HepG2 (cell line): ENCODE measurements around the gene CNNM3. TPM values are rescaled to one million over a fixed set of nuclear protein-coding genes. Genes with fewer than 3 reads are reported as not detected.

Experiments used
- BCL3 ChIP-seq: sonication (generic); formaldehyde crosslinking; IDR thresholded peaks from 2 replicates; pipeline ENCODE4 v1.5.1; 2020; ENCODE audit warnings: mild to moderate bottlenecking, missing genetic modification reagents, moderate library complexity
- CENPBD1 ChIP-seq: sonication (generic); formaldehyde crosslinking; IDR thresholded peaks from 2 replicates; pipeline ENCODE4 v1.8.0; 2022; ENCODE audit warnings: missing genetic modification reagents, low read depth, mild to moderate bottlenecking, borderline replicate concordance
- CREB1 ChIP-seq, 2 experiments: fragments of 450-650 bp in 1 of 2; IDR thresholded peaks; 2 replicates each; pipeline ENCODE4 v1.6.1; 2016 to 2017; ENCODE audit warnings: control low read depth in 1 of 2, mild to moderate bottlenecking in 1 of 2, missing compliant biosample characterization in 1 of 2, missing genetic modification characterization in 1 of 2
- FOXC1 ChIP-seq: sonication (generic); formaldehyde crosslinking; IDR thresholded peaks from 2 replicates; pipeline ENCODE4 v1.8.0; 2022; ENCODE audit warnings: mild to moderate bottlenecking, missing genetic modification reagents, borderline replicate concordance
- FOXP1 ChIP-seq, 2 experiments: fragments of 450-650 bp in 1 of 2; IDR thresholded peaks; 2 replicates each; pipeline ENCODE4 v1.6.1; 2017 to 2018; ENCODE audit warnings: antibody characterized with exemption in 1 of 2
- HBP1 ChIP-seq: IDR thresholded peaks from 2 replicates; pipeline ENCODE4 v1.6.1; 2016; ENCODE audit warnings: low read depth, control low read depth
- HNRNPL ChIP-seq: fragments of 200-400 bp; formaldehyde crosslinking; IDR thresholded peaks from 2 replicates; pipeline ENCODE4 v1.6.1; 2017; ENCODE audit warnings: mild to moderate bottlenecking, low read depth, low read length
- HOXA5 ChIP-seq: sonication (generic); formaldehyde crosslinking; IDR thresholded peaks from 2 replicates; pipeline ENCODE4 v1.4.0; 2020; ENCODE audit warnings: missing genetic modification reagents
- MAX ChIP-seq: IDR thresholded peaks from 2 replicates; pipeline ENCODE4 v1.6.1; 2012; ENCODE audit warnings: inconsistent platforms
- MNT ChIP-seq: fragments of 450-650 bp; IDR thresholded peaks from 2 replicates; pipeline ENCODE4 v1.6.1; 2016
- MZF1 ChIP-seq: sonication (generic); formaldehyde crosslinking; IDR thresholded peaks from 2 replicates; pipeline ENCODE4 v1.8.1; 2023; ENCODE audit warnings: mild to moderate bottlenecking, missing genetic modification reagents, borderline replicate concordance
- NFKB2 ChIP-seq: sonication (generic); formaldehyde crosslinking; IDR thresholded peaks from 2 replicates; pipeline ENCODE4 v1.4.0; 2020; ENCODE audit warnings: missing genetic modification reagents, borderline replicate concordance
- NRL ChIP-seq: sonication (generic); formaldehyde crosslinking; IDR thresholded peaks from 2 replicates; pipeline ENCODE4 v1.5.0; 2020; ENCODE audit warnings: missing genetic modification reagents, mild to moderate bottlenecking, moderate library complexity, borderline replicate concordance
- PATZ1 ChIP-seq: sonication (generic); formaldehyde crosslinking; IDR thresholded peaks from 2 replicates; pipeline ENCODE4 v1.4.0; 2020; ENCODE audit warnings: missing genetic modification reagents
- PHF8 ChIP-seq: sonication (generic); formaldehyde crosslinking; IDR thresholded peaks from 2 replicates; pipeline ENCODE4 v1.5.0; 2020; ENCODE audit warnings: missing genetic modification reagents
- POLR2AphosphoS2 ChIP-seq: IDR thresholded peaks from 2 replicates; pipeline ENCODE4 v1.6.1; 2011; ENCODE audit warnings: low read depth, low read length, improper control_type of control experiment
- SALL1 ChIP-seq: sonication (generic); formaldehyde crosslinking; IDR thresholded peaks from 2 replicates; pipeline ENCODE4 v1.8.0; 2022; ENCODE audit warnings: mild to moderate bottlenecking, missing genetic modification reagents
- SNAI1 ChIP-seq: sonication (generic); formaldehyde crosslinking; IDR thresholded peaks from 2 replicates; pipeline ENCODE4 v1.5.0; 2020; ENCODE audit warnings: mild to moderate bottlenecking, missing genetic modification reagents, borderline replicate concordance
- ZFP36L1 ChIP-seq: sonication (generic); formaldehyde crosslinking; IDR thresholded peaks from 2 replicates; pipeline ENCODE4 v1.8.0; 2022; ENCODE audit warnings: mild to moderate bottlenecking, missing genetic modification reagents, moderate library complexity
- ZNF317 ChIP-seq: sonication (generic); formaldehyde crosslinking; IDR thresholded peaks from 2 replicates; pipeline ENCODE4 v1.5.0; 2020; ENCODE audit warnings: mild to moderate bottlenecking, missing genetic modification reagents
- ZNF446 ChIP-seq: sonication (generic); formaldehyde crosslinking; IDR thresholded peaks from 2 replicates; pipeline ENCODE4 v1.5.0; 2020; ENCODE audit warnings: mild to moderate bottlenecking, missing genetic modification reagents
- polyA plus RNA-seq, 8 experiments: library from polyadenylated mRNA; depleted of rRNA in 3 of 8; stranded (reverse) in 7 of 8; unstranded in 1 of 8; fragments of >200 nt; fragmentation: Illumina TruSeq in 4 of 8; extraction: Trizol in 4 of 8; gene quantifications; 2 replicates each; pipeline versions ENCODE4 v1.2.1 to v1.2.3, GENCODE V29; 2011 to 2016; ENCODE audit warnings: low read depth in 4 of 8, missing spikeins in 1 of 8, mixed read lengths in 1 of 8; ENCODE audit not compliant: insufficient read depth in 1 of 8
- total RNA-seq, 5 experiments: library from RNA; depleted of rRNA; stranded (reverse); fragments of >200 nt; fragmentation: Illumina TruSeq; extraction: Trizol; gene quantifications; 2 replicates each; pipeline ENCODE4 v1.2.3, GENCODE V29; 2016; ENCODE audit warnings: low read depth in 1 of 5

Gene CNNM3
- total and polyA plus RNA-seq, 2 of the 13 experiments (the other 11 are each of a cell fraction or from before 2014, with no cell fraction given): 21.2 to 27.9 TPM

GRCh38 chr2:96867756-96868554 is 51.9 kb downstream of the CNNM3 start (continued):
- TF ChIP-seq CENPBD1 (CRISPR knock-in tag): no peak
- TF ChIP-seq ZNF317: peak; percentile 74
- 0 out of 2 replicates have a peak, but pooled peaks have one; percentile 2 for TF ChIP-seq BCL3 (CRISPR knock-in tag)
- 0 out of 2 replicates have a peak, but pooled peaks have one; percentile 67 for TF ChIP-seq MAX
- peak; percentile 36; the same call in 1 of the 2 replicates for TF ChIP-seq POLR2AphosphoS2
- TF ChIP-seq PHF8 (CRISPR knock-in tag): peak; percentile 77; the same call in 1 of the 2 replicates
- TF ChIP-seq SALL1 (CRISPR knock-in tag): 0 out of 2 replicates have a peak, but pooled peaks have one; percentile 24
- TF ChIP-seq HNRNPL: peak; percentile 86
- peak; percentile 82; the same call in 1 of the 2 replicates for TF ChIP-seq ZFP36L1 (CRISPR knock-in tag)
- no peak for TF ChIP-seq FOXP1 (IDR thresholded peaks at IDR 0.05)
- TF ChIP-seq FOXP1 (CRISPR knock-in tag; IDR thresholded peaks at IDR 0.05): peak; percentile 47; the same call in 1 of the 2 replicates
- 0 out of 2 replicates have a peak, but pooled peaks have one; percentile 9 for TF ChIP-seq ZNF446
- TF ChIP-seq CREB1 (IDR thresholded peaks at IDR 0.05): no peak
- no peak for TF ChIP-seq CREB1 (CRISPR knock-in tag; IDR thresholded peaks at IDR 0.05)
- no peak for TF ChIP-seq HOXA5 (CRISPR knock-in tag)
- 0 out of 2 replicates have a peak, but pooled peaks have one; percentile 20 for TF ChIP-seq FOXC1 (CRISPR knock-in tag)
- TF ChIP-seq NFKB2 (CRISPR knock-in tag): peak; percentile 46; the same call in 1 of the 2 replicates
- 0 out of 2 replicates have a peak, but pooled peaks have one; percentile 49 for TF ChIP-seq HBP1 (CRISPR knock-in tag)
- TF ChIP-seq MNT: no peak
- peak; percentile 75; the same call in 1 of the 2 replicates for TF ChIP-seq MZF1 (CRISPR knock-in tag)
- peak; percentile 12; the same call in 1 of the 2 replicates for TF ChIP-seq NRL
- TF ChIP-seq PATZ1 (CRISPR knock-in tag): no peak
- peak; percentile 94 for TF ChIP-seq SNAI1 (CRISPR knock-in tag)
